CD4-positive, alpha-beta T cell treated with Interleukin-10 for 1 hour (primary cell): ENCODE results near the gene TEX44.
"Not testable (repeated sequence)": the region's sequence is repeated elsewhere in the genome, so short reads cannot be mapped to it uniquely, and the experiment has no call there.

Experiments
- DNase-seq: peaks from one replicate; pipeline ENCODE4 v3.0.0-alpha.2; 2020

TEX44 gene

DNA sequence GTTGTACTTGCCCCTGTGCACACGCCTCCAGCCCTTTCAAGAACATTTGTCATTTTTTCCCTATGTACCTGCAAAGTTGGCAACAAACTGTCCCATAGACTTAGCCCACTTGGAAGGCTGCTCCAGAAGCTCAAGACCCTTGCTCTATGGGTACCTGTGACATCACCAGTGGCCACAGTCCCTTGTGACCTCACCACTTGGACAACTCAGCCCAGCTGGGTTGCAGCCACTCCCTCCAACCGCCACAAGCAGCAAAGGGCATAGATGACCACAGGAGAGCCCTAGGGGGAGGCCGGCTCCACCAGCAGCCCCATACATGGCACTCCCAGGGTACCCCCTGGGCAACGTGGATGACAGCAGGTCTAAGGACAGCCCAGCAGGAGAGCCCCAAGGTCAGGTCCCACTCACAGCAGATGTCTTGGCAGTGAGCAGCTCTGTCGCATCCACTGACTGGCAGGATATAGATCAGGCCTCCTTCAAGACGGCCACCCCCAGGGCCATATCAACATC lies at the start of gene TEX44:
Gene TEX44 (plus strand): TSS at position 229 of the 510 bp plus-strand sequence. CDS start 88 bp downstream, at position 317.
- DNase-seq: no peak

DNA sequence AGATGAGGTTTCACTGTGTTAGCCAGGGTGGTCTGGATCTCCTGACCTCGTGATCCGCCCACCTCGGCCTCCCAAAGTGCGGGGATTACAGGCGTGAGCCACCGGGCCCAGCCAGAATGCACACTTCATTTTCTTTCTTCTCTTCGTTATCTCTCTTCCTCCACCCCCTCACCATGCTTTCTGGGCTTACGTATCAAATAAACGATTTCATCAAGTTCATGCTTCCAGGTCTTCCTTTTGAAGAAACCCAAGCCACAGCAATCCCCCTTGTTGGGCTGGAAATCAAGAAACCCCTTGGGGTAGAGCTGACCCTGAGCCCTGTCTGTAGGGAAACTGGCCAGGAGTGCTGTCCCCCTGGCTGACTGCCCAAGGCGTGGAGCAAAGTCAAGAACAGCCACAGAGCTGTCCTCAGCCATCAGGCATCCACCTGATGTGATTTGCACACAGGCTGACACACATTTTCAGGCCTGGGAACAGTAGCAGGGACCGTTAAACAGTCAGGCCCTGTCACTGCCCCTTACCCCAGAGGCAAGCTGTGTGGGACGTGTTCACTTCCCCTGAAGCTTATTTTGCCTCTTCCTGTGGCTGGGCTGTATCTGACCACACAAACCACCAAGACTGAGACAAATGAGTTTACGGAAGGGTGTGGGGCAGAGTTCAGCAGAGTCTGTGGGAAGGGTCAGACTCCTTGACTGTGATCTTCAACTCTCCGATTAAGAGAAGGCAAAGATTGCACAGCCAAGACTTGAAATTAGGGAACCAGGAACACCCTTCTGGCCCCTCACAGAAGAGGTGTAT lies 47.4 kb upstream of the TEX44 start:
- peak; percentile 68 for DNase-seq

DNA sequence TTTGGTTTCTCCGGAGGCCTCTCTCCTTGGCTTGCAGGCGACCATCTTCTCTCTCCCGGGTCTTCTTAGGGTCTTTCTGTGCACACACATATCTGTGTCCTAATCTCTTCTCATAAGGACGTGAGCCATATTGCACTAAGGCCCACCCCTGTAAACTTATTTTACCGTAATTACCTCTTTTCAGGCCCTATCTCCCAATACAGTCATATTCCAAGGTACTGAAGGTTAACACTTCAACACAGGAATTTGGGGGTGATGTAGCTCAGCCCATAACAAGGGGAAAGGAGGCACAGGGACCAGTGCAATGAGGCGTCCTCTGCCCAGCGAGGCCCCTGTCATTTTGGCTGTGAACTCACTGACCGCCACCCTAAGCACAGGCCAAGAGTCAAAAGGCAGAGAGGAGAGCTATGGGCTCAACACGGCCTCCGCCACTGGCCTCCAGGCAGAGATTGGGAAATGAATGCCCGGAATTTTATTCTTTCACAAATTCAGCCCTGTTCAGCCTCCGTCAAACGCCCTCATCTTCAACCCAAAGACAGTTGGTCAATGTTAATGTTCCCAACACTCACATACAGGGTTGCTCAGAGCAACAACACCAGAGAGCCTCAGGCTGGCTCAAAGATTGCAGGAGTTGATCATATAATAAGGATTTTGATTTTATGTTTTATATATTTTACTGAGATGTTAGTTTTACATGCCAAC lies 46.5 kb upstream of the TEX44 start:
- no peak for DNase-seq

DNA sequence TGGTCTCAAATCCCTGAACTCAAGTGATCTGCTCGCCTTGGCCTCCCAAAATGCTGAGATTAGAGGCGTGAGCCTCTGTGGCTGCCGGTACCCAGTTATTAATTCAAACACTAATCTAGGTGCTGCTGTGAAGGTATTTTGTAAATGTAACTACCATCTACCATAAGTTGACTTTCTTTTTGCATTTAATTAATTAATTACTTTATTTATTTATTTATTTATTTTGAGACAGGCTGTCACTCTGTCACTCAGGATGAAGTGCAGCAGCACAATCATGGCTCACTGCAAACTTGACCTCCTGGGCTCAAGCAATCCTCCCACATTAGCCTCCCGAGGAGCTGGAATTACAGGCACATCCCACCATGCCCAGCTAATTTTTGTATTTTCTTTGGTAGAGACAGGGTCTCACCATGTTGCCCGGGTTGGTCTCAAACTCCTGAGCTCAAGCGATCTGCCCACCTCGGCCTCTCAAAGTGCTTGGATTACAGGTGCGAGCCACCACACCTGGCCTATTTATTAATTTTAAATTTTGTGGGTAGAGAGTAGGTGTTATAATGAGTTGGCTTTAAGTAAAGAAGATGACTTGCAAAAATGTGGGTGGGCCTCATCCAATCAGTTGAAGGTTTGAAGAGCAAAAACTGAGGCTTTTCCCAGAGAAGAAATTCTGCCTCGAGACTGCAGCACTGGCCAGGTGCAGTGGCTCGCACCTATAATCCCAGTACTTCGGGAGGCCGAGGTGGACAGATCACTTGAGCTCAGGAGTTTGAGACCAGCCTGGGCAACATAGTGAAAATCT lies 45.2 kb upstream of the TEX44 start:
- no peak for DNase-seq

DNA sequence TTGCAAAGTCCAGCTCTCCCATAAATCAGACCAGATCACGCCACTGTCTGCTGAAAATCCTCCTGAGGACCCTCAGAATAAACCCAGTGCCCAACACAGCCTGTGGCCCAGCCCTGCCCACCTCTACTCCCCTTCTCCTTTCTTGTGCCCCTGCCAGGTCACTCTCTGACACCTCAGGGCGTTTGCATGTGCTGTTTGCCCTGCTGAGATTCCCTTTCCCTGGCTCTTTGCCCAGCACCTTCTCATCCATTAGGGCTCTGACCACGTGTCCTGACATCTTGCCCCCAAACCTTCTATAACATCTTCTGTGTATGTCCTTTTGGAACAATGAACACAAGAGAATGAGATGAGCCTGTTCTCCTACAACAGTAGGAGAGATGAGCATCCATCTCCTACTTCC lies 43.9 kb upstream of the TEX44 start:
- no peak for DNase-seq

DNA sequence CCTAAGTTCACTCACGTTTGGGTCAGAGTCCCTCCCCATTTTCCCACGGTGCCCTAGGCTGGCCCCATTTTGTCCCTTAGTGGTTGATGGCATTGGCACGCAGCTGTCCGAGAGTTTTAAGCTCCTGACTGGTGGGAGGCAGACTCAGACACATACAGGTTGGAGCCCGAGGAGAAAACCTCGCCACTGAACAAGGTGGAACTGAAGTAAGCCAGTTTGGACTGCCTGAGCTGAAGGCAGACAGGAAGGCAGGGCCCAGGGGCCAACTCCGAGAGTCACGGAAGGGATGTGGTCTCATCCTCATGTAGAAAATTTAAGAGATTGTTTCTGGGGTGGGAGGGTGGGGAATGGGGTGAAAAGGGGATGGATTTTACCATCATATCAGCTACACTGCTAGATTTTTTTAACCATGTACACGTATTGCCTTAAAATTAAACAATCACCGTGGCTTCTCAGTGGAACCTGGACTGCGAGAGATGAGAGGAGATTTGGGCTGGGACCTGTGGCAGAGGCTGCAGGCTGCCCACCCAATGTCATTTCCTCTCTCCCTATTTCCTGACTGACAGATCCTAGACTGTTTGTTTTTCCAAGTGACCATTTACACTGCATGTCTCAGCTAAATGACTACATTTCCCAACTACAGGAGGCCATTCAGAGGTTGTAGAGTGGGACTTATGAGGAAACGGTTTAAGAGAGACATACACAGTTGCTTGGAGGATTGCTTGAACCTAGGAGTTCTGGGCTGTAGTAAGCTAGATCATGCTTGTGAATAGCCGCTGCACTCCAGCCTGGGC lies 43.0 kb upstream of the TEX44 start:
- no peak for DNase-seq

DNA sequence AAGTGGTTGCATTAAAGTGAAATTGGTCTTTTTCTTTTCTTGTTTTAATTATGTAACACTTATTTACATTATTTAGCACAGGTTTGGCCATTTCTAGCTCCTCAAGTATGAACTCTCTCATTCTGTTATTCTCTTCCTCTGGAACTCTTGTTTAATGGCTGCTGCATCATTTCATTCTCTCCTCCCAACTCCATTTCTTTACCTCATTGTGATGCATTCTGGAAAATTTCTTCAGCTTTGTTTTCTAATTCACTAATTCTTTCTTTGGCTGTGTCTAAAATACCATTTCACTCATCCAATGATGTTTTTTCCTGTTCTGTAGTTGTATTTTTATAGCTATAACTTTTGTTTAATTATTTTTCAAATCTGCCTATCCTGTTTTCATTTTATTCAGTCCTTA lies 39.9 kb upstream of the TEX44 start:
- no peak for DNase-seq

DNA sequence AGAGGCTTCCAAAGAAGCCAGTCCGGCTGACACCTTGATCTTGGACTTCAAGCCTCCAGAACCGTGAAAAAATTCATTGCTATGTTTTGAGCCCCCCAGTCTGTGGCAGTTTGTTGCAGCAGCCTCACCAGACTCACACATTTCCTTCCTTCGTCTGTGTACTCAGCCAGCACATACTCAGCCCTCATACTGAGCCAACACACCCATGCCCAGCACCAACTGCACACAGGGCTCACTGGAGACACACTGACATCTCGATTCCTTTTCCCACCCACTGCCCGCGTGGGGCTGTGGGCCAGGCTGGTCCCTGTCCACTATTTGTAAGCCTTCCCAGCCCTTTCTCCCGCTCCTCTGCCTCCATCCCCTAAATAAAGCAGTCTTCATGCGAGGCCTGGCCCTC lies 38.3 kb upstream of the TEX44 start:
- no peak for DNase-seq

DNA sequence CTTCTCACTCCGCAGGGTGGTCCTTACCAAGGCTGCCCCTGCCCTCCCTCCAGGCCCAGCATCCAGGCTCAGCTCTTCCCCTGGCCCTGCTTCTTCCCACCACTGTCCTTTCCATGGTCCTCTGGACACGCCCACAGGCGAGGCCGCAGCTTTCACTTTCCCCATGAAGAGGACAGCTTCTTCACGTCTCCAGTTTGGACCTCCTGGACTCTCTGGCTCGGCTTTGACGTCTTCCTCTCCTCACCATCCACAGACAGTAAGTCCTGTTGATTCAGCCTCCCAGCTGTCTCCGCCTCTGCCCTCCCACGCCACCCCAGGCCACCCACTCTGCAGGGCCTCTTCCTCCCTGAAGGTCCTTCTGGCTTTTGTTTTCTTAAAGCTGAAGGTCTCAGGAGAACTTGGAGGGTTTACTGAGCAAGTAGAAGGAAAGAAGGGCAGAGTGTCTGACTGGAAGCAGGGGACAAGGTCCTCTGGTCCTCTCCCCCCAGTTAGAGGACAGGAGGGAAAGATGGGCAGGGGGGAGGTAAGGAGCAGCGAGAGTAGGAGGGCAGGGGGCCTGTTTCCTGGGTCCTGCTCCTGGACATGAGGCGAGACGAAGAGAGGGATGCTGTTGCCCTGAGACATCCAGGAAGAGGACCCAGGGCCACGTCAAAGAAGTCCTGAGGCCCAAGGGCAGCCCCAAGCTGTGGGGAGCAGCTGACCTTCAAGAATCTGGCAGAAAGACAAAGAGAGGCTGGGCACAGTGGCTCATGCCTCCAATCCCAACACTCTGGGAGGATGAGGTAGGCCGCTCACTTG lies 37.7 kb upstream of the TEX44 start:
- peak; percentile 14 for DNase-seq

DNA sequence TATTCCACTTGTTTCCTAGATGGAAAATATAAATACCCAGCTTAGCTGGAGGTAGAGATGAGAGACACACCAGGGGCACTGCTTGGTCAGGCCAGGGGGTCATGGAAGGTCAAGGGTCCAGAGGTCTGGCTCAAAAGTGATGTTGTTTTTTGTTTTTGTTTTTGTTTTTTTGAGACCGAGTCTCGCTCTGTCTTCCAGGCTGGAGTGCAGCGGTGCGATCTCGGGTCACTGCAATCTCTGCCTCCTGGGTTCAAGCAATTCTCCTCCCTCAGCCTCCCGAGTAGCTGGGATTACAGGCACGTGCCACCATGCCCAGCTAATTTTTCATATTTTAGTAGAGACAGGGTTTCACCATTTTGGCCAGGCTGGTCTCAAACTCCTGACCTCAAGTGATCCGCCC lies 36.2 kb upstream of the TEX44 start:
- DNase-seq: not testable (repeated sequence)

DNA sequence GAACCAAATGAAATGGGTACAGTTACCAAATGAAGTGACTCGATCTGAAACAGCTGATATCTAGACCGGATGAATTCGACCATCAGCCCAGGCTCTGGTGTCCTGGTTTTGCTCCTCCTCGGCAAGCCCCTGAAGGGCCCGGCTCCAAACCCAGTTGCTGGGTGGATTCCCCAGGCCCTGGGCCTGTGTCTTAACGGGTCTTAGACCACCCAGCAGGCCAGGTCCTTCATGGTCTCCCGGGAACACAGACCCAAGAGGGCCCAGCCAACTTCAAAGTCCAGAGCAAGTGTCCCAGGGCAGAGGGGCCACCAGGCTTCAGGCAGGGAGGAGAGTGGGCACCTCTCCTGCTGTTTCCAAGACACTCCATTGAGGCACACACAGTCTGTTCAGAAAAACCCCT lies 35.7 kb upstream of the TEX44 start:
- DNase-seq: no peak

DNA sequence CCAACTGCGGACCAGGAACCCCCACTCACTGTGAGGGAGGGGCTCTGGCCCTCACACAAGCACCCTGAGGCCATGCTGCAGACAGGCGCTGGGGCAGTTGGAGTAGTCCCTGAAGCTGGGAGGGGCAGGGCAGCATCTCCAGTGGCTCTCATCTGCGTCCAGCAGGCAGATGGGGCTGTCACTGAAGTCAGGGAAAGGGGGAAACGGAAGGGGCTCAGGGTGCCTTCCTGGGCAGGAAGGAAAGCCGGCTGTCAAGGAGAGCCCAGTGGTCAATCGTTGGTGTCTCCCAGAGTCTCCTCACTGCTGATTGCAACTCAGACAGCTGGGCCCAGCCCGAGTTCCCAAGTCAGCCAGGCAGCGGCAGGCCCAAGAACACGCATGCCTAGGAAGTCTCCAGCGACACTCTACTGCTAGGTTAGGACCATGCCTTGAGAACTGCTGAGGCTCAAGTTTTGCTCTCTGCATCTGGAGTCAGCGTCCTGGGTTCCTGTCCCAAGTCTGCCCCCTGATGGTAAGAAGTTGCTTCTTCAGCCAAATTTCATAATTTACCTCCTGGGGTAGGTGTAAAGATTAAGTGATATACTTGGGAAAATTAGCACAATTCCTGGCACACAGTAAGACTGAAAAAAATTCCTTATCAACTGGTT lies 35.0 kb upstream of the TEX44 start:
- DNase-seq: peak; percentile 85

DNA sequence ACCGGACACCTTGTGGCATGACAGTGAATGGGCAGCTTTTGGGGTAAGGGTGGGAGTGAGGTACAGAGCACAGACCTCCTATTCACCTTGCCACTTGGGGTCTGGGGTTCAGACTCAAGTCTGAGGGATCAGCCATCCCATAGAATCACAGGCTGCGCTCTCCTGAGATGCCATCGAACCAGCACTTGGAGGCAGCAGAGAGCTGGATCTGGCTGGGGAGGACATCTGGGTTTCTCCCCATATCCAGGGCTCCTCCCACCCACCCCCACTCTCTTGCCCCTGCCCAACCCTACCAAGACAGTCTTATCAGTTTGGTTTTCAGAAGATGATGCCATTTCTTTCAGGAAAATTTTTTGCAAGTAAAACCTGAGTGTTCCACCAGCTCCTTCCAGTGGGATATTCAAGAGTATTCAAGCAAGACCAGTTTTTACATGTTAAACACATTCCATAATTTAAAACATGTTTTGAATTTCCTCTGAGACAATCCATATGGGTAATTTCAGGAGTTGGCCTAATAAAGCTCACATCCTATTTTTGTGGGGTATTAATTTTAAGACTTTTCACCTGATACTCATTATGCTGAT lies 29.2 kb upstream of the TEX44 start:
- peak; percentile 19 for DNase-seq

DNA sequence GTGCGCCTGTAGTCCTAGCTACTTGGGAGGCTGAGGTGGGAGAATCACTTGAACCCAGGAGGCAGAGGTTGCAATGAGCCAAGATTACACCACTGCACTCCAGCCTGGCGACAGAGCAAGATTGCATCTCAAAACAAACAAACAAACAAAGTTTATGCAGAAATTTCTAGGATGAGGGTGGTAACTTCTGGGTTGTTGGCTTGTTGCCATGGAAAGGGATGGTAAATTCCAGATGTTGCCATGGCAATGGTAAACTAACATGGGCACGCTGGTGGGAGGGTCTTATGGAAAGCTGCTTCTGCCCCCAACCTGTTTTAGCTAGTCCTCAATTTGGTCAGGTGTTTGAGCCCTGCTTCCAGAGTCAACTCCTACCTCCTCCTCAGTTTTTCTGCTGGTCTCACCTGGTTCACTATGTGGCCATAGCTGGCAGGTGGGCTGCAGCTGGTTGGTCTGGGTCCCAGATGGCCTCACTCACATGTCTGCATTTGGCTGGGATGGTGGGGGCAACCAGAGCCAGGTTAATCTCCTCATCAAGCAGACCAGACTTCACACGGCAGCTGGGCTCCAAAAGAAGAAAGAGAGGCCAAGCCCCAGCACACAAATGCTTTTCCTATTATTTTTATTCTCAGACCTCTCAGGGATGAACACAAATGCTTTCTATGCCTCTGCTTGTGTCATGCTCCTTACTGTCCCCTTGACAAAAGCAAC lies 26.6 kb upstream of the TEX44 start:
- no peak for DNase-seq

DNA sequence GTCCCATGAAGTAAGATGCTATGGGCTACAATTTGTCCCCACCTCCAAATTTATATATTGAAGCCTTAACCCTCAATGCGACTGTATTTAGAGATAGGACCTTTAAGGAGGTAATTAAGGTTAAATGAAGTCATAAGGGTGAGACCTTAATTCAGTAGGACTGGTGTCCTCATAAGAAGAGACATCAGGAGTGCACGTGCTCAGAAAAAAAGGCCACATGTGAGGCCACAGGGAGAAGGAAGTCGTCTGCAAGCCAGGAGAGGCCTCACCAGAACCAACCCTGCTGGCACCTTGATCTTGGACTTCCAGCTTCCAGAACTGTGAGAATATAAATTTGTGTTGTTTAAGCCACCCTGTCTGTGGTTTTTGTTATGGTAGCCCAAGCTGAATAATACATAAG lies 25.5 kb upstream of the TEX44 start:
- DNase-seq: no peak

DNA sequence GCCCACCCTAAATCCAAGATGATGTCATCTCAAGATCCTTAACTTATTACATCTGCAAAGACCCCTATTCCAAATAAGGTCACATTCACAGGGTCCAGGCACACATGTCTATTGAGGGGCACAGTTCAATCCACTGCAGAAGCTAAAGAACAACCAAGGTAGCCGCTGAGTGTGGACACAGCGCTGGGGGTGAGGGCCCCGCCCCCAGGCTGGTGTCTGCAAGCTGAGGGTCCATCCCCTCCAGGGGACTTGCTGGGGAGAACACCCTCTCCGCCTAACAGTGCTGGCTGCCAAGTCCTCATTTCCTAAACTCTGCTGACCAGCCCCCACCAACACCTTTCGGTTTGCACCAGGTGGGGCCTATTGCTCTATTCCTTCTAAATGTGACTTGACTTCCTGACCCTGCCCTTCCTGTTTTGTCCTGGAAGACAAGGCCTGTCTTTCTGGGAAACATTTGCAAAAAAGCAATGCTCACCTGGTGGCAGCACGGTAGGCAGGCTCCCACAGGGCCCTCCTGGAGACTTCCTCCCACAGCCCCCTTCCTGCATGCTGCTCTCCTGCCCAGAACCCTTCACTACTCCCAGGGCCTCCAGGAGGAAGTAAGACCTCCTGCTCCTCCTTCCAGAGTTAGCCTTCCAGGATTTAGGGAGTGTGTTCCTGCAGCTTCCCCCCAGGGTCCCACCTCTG lies 24.4 kb upstream of the TEX44 start:
- DNase-seq: no peak

DNA sequence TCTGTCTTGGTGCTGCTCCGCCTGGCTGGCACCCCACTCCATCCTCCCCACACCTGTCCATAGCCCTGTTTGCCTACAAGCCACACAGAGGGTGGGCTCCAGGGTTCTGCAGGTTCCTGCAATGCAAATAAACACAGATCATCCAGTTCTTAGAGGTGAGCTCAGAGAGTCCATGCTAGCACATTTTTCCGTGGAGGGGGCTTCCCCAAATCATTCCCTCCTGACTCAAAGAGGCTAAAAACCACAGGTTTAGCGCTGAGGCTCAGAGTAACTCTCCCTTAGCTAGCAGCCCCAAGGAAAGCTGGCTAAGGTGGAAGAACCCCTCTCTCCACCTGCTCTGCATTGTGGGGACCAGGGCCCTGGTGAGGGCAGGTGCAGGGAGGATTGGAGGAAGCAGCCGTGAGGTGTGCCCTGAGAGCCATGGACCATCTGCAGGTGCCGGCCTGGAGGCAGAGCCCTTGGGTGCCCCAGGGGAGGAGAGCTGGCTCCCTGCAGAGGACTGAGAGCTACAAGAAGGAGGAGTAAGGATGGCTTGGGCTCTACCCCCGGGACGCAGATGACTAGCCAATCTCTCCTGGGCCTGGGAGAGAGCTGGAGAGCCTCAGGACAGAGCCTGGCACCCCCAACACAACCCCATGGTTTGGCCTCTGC lies 23.8 kb upstream of the TEX44 start:
- no peak for DNase-seq

DNA sequence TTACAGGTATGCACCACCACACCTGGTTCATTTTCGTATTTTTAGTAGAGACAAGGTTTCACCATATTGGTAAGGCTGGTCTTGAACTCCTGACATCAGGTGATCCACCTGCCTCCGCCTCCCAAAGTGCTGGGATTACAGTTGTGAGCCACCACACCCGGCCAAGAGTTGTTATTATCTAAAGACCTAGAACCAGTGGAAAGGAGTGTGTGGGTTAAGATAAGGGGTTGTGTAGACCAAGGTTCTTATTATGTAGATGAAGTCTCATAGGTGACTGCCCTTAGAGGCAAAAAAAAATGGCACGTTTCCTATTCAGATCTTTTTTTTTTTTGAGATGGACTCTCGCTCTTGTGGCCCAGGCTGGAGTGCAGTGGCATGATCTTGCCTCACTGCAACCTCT lies 21.7 kb upstream of the TEX44 start:
- DNase-seq: not testable (repeated sequence)

DNA sequence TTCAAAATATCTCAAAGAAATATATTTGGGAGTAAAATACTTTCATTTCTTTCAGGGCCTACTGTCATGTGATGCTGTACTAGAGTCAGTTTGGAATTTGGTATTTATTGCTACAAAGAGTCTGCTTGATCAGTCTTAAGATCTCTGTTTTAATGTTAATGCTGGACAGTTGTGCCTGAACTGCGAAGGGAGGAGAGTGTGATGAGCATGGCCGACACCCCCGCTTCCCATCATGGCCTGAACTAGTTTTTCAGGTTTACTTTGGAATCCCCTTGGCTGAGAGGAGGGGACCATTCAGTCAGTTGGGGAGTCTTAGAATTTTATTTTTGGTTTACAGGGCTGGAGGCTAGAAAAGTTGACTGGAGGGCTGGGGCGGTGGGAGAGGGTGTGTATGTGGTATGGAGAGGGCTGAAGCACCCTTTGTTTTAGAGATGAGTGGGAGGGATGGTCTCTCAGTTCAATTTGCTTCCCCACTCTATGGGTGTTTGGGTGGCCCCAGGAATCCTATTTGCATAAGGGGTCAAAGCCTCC lies 20.9 kb upstream of the TEX44 start:
- DNase-seq: no peak
